Hepatic stellate cell (primary cell): ENCODE results near the gene CD79B.

Experiments used
- DNase-seq: peaks from one replicate; pipeline ENCODE4 v3.0.0; 2011; ENCODE audit warnings: low spot score

CD79B gene

GRCh38 chr17:63931981-63932561, at the start of gene CD79B:
Gene CD79B, minus strand, starts transcription at chr17:63932331. Its CDS starts 70 bp downstream, at chr17:63932261.
- no peak for DNase-seq

- DNase-seq: no peak
Measured at GRCh38 chr17:63978272-63979200, 46.4 kb upstream of the CD79B start.

GRCh38 chr17:63976702-63977101, 44.6 kb upstream of the CD79B start:
- DNase-seq: no peak

DNA sequence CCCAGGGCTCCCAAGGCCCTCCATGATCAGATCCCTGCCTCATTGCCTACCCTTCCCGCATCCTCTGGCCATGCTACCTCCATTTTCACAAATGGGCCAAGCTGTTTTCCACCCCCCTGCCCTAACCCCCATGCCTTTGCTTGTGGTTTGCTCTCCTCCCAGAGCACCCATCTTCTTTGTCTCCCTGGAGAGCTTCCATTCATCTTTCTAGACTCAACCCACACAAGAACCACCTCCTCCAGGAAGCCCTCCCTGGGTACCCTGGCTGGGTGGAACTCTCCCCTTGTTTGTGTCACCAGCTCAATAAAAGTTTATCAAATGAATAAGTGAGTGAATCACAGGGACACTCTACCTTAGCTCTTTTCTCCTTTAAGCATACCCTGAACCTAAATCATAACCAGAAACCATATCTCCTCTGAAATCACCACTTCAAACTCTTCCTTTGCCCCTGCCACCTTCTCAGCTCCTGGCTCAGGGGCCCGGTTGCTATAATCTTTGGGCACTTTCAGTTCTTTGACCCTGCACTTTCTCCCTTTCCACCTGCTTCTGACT, 43.5 kb upstream of the CD79B start:
- no peak for DNase-seq

- peak; percentile 72 for DNase-seq
Measured at GRCh38 chr17:63974594-63975192, 42.6 kb upstream of the CD79B start.

GRCh38 chr17:63973930-63974593, 41.9 kb upstream of the CD79B start:
- DNase-seq: peak; percentile 48

DNA sequence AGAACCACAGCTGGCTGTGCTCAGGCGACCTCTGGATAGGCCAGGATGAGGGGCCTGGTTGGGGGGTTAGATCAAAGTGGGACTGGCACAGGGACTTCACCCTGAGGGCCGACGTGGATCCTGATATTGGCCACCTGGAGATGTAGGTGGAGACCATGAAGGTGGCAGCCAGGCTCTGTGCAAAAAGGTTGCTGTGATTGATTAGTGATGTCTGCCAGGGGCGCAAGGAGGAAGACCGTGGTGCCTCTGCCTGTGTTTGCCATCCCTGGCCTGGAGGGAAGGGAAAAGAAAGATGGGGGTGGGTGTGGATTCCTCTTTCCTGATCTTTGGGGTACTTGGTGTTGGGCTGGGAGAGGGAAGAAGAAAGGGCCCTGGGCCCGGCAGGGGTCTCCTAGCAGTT, 41.1 kb upstream of the CD79B start:
- DNase-seq: no peak

- DNase-seq: no peak
Measured at GRCh38 chr17:63972796-63973195, 40.7 kb upstream of the CD79B start, which contains the start of gene SCN4A. Gene SCN4A, minus strand, starts transcription at chr17:63972918. Its CDS starts 77 bp downstream, at chr17:63972841.

DNA sequence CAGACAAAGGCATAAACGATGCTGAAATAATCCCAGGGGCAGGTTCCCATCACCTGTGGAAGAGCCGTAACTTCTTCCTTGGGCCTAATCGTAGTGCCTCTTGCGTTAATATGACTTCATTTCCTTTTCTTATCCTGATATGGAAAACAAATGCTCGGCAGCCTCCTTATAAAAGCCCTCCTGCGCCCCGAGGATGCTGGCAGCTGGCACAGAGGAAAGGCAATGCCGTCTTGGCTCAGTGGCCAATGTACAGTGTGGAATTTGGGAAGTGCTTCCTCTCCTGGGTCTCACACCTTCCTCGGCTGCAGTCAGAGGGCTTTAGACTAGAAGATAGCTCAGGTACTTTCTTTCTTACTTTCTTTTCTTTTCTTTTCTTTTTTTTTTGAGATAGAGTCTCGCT, 37.1 kb upstream of the CD79B start:
- no peak for DNase-seq

- no peak for DNase-seq
Measured at GRCh38 chr17:63967953-63968352, 35.8 kb upstream of the CD79B start.

DNA sequence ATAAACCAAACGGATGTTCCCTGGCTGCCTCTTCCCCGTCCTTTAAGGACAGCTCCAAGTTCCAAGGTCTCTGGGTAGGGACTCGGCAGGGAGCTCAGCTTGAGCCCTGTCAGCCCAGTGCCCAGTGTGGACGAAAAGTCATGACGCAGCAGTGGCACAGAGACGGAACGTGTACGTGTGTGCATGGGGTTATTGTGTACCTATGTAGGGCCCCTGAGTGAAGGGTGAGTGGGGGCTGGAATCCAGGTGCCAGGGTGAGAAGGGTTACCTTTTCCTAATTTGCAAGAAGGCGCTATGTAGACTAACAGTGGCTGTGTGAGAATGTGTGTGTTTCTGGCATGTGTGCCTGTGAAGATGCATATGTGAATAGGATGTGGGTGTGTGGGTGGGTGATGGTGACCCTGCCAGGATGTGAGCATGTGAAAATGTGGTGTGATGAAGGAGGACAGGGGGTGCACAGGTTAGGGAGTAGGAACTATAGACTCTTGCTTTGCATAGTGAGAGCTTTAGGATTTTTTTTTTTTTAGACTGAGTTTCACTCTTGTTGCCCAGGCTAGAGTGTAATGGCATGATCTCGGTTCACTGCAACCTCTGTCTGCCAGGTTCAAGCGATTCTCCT, 34.6 kb upstream of the CD79B start:
- DNase-seq: no peak

DNA sequence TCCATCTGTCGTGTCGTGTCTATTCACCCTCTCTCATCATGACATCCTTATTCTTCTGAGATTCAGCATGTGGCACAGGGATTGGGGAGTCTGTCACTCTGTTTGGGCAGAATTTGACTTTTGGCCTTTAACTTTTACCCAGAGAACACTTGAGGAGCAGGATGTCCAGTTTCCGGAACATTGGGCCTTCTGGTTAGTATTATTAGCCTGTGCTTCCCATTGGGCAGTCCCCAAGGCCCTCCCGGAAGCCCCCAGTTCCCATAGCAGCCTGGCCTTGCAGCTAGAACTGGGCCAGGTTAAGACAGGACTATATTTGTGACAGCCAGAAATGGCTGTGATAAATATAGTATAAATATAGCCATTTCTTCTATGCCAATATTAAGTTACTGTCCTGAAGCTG, 31.0 kb upstream of the CD79B start:
- DNase-seq: no peak

DNA sequence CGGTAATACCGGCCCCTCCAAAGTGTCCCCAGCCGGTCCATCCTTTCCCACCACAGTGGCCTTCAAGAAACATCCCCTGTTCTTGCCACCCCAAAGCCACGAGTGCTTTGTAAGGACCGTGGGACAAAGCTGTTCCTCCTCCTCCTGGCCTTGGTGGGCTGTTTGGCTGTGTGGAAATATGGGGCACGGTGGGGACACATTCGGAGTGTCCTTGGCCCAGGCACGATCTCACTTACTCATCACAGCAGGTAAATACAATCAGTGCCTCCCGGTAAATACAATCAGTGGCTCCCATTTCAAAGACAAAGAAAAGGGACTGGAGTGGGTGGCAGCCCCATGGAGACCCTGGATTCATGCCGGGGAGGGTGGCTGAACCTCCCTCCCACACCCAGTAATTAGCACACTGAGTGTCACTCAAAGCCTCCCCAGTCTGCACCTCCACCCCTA, 30.2 kb upstream of the CD79B start:
- DNase-seq: no peak

DNA sequence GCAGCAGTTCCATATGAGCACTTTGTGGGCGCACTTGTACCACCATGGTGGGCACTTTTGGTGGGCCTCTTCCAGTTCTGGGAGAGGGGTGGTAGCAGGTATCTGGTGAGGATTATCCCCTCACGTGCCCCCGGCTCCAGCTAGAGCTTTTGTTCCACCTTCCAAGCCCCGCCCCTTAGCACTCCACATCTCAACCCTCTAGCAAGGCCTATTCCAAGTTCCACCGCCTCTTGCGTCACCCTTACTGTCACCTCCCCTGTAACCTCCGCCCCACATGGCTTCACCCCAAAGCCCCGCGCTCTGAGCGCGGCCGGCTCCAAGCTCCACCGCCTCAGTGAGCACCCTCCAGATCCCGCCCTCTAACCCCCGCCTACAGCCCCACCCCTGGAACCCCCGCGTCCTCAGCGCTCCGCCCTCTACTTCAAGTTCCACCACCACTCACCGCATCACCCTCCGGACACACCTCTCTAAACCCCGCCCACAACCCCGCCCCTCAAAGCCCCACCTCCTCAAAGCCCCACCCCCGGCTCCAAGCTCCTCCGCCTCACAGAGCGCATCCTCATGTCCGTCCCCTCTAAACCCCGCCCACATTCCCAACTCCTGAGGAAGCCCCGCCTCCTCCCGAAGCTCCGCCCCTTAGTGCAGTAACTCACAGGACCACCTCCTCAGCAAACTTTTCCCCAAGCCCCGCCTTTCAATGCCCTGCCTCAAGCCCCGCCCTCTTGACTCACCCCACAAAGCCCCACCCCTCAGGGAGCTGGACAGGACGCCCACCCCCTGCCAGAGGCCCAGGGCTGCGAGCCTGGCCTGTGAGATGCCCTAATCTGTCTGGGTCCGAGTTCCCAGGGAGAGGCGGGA, 29.5 kb upstream of the CD79B start:
- peak; percentile 62 for DNase-seq

DNA sequence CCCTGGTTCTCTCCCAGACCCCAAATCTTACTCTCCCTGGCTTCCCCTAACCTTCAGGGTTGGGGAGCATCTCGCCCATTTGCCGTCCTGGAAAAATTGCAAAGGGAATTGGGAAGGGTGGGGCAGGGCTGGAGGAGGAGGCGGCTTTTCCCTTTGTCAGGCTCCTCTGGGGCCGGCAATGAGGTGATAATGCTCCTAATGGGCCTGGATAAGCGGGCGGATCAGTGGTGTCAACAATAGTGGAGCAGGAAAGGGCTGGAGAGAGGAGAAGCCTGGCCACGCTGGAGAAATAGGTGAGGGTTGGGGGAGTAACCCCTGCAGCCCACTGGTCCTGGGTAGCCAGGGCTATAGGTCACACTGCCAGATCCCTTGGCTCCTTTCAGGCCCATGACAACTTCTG, 28.3 kb upstream of the CD79B start:
- DNase-seq: no peak

DNA sequence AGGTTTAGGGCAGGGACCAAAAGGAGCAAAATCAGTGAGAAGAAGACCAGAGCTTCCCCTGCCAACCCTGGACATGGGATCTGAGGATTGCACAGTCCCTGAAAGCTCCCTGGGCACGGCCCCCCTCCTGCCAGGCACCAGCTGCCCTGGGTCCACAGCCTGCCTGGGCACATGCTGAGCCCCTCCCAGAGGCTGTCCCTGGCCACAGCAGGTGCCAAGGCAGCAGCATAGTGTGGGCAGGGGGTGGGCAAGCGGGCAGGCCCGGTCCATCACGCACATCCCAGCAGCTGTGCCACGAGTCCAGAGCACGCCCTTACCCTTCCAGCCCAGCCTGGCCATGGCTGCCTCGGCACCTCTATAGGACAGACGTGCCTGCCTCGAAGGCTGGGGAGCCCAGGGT, 27.9 kb upstream of the CD79B start:
- no peak for DNase-seq

DNA sequence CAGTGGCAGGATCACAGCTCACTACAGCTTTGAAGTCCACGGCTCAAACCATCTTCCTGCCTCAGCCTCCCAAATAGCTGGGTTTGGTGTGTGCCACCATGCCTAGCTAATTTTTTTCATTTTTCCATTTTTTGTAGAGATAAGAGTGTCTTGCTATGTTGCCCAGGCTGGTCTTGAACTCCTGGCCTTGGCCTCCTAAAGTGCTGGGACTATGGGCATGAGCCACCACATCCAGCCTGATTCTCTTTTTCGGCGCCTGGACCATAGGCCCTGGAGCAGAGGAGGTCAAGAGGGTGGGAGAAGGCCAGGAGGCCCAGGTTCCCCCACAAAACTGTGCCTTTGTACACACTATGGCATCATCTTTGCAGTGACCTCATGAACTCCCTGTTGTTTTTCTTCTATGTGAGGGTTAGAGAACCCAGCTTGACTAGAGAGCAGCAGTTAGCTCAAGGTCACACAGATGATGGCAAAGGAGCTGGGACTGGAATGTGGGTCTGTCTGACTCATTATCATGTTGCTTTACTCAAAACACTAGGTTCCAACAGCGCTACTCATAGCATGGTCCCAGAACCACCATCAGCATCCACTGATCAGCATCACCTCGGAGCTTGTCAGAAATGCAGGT, 24.3 kb upstream of the CD79B start:
- peak; percentile 65 for DNase-seq

GRCh38 chr17:63955791-63956190, 23.7 kb upstream of the CD79B start:
- DNase-seq: no peak

DNA sequence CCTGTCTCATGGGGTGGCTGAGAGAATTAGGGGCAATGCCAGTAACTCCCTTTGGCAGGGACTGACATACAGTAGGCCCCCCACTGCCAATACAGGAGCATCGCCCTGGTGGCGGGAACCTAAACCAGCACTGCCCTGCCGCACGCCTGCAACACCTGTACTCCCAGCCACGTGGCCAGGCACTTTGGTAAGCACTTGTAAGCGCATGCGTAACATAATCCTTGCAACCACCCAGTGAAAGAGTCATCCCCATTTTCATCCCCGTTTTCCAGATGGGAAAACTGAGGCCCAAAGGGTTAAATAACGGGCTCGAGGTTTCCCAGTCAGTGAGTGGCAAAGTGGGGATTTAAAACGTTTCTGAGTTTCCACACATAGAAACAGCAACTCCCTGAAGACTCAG, 23.1 kb upstream of the CD79B start:
- no peak for DNase-seq

DNA sequence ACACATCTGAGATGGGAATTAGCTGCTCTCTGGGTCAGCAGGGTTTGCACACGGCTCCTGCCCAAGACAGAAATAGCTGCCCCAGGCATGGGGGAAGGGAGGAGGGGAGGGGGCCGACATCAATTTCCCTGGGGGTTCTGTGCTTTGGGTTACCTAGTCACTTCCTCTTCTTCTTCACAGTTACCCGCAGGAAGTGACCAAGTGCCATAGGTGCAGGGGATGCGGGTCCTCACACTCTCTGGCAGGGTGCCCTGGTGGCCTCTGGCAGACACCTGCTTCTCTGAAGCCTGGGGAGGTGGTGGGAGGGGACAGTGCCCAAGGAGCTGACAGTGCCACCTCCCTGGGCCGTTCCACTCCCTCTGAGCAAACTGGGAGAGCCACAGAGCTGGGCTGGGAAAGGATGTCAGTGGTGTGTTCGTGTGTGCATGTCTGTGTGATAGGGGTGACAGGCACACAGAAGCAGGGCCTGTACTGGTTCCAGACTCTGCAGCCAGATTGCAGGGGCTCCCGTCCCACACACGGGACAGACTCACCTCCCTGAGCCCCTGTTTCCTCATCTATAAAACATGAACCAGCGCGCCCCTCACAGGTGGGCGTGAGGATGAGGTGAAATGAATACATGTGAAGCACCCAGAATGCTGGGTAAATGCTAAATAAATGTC, 22.4 kb upstream of the CD79B start:
- no peak for DNase-seq
